Kidney glomerular epithelial cell (primary cell): ENCODE data around the gene ZSCAN26.

ENCODE experiments used
- DNase-seq: peaks from one replicate; lab custom pipeline; 2025; lab: John Stamatoyannopoulos, UW

The ZSCAN26 gene

DNA sequence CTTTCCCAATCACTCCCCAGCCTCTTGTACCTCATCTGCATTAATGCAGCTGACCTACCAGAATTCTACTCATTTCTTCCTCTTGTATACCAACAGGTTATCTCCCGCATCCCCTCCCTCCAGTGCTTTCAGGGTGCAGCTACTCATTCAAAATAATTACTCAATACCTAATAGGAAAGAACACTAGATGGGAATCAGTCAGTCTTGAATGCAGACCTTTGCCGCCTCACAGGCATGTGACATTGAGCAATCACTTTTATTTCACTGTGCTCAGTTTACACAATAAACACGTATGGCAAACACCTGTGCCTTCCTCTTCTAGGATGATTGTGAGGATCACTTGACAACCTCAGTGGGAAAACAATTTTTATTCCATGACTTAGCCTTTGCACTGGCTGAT, 55.7 kb downstream of the ZSCAN26 start:
- DNase-seq = no peak

DNA sequence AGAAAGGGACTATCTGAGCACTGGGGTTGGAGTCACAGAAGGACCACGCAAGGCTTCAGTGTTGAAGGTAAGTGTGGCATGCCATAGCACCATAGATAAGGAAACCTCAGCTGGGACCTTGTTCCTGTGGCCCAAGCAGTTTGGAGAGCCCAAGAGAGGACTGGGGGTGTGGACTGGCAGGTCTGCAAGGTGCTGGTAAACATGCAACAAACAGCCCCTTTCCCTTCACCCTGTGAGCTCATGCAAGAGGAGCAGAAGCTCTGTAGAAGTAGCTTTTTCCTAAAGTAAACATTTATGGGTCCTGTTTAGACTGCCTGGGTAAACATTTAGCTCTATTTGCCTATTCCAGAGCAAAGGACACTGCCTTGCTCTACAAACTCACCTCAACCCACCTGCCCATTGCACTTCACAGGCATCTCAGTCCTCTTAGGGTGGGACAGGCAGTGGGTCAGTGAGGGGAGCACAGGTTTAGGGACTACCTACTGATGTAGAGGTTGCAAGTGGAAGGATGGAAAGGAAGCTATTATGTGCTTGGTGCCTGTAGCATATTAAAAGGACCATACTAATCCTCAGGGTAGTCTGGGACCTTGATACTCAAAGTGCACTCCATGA, 57.0 kb downstream of the ZSCAN26 start:
- DNase-seq = no peak

DNA sequence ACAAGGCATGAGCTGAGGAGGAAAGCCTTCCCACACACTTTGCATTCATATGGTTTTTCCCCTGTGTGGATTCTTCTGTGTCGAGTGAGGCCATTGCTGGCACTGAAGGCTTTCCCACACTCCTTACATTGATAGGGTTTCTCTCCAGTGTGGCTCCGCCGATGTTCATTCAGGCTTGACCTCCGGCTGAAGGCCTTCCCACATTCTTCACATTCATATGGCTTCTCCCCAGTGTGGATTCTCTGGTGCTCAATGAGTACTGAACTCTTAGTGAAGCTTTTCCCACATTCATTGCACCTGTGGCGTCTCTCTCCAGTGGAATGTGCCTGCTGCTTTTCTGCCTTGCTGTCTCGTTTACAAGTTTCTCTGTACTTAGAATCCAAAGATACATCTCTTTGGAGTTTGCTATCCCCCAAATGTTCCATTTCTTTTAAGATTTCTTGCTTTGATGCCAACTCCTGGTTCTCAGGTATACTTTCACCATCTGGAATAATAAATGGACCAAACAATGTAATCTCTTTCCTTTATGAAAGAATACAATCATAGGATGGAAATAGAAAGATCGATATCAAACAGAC, 59.5 kb downstream of the ZSCAN26 start:
- no peak for DNase-seq
